ENCODE measurements around the gene WNK2.

WNK2 gene

DNA sequence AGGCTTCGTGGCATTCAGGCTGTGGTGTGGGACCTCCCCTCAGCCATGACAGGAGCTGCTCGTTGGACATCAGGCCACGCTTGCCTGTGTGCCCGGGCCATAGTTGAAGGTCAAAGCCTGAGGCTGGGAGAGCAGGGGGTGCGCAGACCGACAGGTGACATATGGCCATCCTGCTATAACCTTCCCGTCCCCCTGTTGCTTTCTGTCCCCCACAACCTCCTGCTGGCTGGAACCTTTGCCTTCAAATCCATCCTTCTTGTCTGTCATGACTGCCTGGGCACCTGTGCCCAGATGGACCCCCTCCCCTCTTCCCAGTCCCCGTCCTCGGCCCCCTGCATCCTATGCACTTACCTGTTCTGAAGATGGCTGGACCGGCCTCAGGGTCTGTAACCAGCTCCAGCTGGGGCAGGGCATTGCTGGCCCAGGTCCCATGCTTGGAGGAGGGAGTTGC lies 83.2 kb downstream of the WNK2 start:
- Histone ChIP-seq H3K23ac (ENCODE audit: low read length in 2 of 2) (no peak overlapping the region), H3K4me2 (ENCODE audit: low read length, poor library complexity, severe bottlenecking) (no peak overlapping the region), H3K27me3 (ENCODE audit: control insufficient read depth in 1 of 2, insufficient read depth in 1 of 2, low read length in 2 of 2) (peaks cover 9 to 16% of the 10 kb centered on the region in 2 experiments)

DNA sequence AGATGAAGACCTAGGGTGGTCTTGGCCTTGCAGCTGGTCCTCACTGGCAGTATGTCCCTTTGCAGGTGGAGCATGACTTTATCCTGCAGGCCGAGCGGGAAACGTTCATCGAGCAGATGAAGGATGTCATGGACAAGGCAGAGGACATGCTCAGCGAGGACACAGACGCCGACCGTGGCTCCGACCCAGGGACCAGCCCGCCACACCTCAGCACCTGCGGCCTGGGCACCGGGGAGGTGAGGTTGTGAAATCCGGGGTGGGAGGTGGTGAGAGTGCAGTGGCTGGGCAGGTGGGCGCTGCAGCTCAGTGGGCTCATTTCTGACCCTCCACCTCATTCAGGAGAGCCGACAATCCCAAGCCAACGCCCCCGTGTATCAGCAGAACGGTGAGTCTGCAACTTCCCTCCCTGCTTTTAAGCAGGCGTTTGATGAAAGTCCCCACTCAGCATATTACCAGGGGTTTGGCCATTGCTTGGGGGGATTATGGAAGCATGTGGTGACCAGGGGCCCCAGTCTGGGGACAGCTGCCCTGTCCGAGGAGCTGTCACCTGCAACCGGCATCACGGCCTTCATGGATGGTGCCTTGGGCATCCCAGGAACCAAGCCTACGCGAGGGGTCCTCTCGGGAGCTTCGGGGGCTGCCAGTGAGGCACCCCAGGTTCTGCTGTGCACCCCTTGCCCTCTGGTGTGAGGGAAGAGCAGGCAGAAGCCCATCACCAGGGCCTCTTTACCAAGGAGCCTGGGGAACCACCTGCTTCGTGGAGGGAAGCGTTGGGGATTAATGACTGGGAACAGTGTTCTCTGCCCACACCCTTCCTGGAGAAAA lies 84.0 kb downstream of the WNK2 start:
- no peak overlapping the region for H4K8ac ChIP-seq (ENCODE audit: low read length)
- H3K4ac ChIP-seq (ENCODE audit: low read depth in 1 of 2, low read length in 2 of 2), result no peak overlapping the region
- peaks cover 9 to 16% of the 10 kb centered on the region in 2 experiments for H3K27me3 ChIP-seq (ENCODE audit: control insufficient read depth in 1 of 2, insufficient read depth in 1 of 2, low read length in 2 of 2)
- no peak overlapping the region for H2AFZ ChIP-seq (ENCODE audit: low read depth, low read length)
- no peak for DNase-seq
- no peak overlapping the region for H2BK12ac ChIP-seq (ENCODE audit: low read length in 2 of 2)
- no peak overlapping the region for H3K18ac ChIP-seq (ENCODE audit: low read depth in 1 of 2, low read length in 2 of 2)
- no peak overlapping the region for H3K4me2 ChIP-seq (ENCODE audit: low read length, poor library complexity, severe bottlenecking)
- 90% methylated on average over 28 of the region's 28 CpGs for WGBS
- no peak overlapping the region for H2AK5ac ChIP-seq (ENCODE audit: low read length, severe bottlenecking)
- H3K23ac ChIP-seq (ENCODE audit: low read length in 2 of 2), result no peak overlapping the region
- no peak overlapping the region for H3K14ac ChIP-seq (ENCODE audit: low read length in 2 of 2)
- no peak overlapping the region for H4K91ac ChIP-seq (ENCODE audit: low read length)
- no peak overlapping the region for H3K9ac ChIP-seq (ENCODE audit: low read length)
- no peak overlapping the region for H3K27ac ChIP-seq (ENCODE audit: low read length, poor library complexity, severe bottlenecking)
- H3K9me3 ChIP-seq (ENCODE audit: control insufficient read depth, low read length), result peaks cover 10% of the 10 kb centered on the region
- H3K4me3 ChIP-seq (ENCODE audit: insufficient read depth in 1 of 2, low read depth in 1 of 2, low read length in 2 of 2), result no peak overlapping the region
- H2BK5ac ChIP-seq (ENCODE audit: low read depth, low read length, poor library complexity, severe bottlenecking), result no peak overlapping the region
- H3K36me3 ChIP-seq (ENCODE audit: control insufficient read depth in 1 of 2, insufficient read depth in 2 of 2, low read depth in 1 of 2, low read length in 2 of 2), result no peaks in the 10 kb centered on the region
- no peak overlapping the region for H2BK15ac ChIP-seq (ENCODE audit: low read depth, poor library complexity, severe bottlenecking)
- H3K79me1 ChIP-seq (replicated peaks; ENCODE audit: low read length, poor library complexity, severe bottlenecking), result no peaks in the 10 kb centered on the region
- no peak overlapping the region for H2BK120ac ChIP-seq (ENCODE audit: low read depth, low read length)
- no peaks in the 10 kb centered on the region for H3K4me1 ChIP-seq (ENCODE audit: control insufficient read depth, insufficient read depth, low read depth, low read length)

More for the DNA sequence above, 83.2 kb downstream of the WNK2 start:
- no peak overlapping the region for H2AK5ac ChIP-seq (ENCODE audit: low read length, severe bottlenecking)
- no peak overlapping the region for H2BK5ac ChIP-seq (ENCODE audit: low read depth, low read length, poor library complexity, severe bottlenecking)
- H4K8ac ChIP-seq (ENCODE audit: low read length), result no peak overlapping the region
- H2BK12ac ChIP-seq (ENCODE audit: low read length in 2 of 2), result no peak overlapping the region
- no peak for DNase-seq
- no peaks in the 10 kb centered on the region for H3K36me3 ChIP-seq (ENCODE audit: control insufficient read depth in 1 of 2, insufficient read depth in 2 of 2, low read depth in 1 of 2, low read length in 2 of 2)
- no peak overlapping the region for H3K14ac ChIP-seq (ENCODE audit: low read length in 2 of 2)
- H3K18ac ChIP-seq (ENCODE audit: low read depth in 1 of 2, low read length in 2 of 2), result no peak overlapping the region
- H3K9me3 ChIP-seq (ENCODE audit: control insufficient read depth, low read length), result peaks cover 7% of the 10 kb centered on the region
- H3K79me1 ChIP-seq (replicated peaks; ENCODE audit: low read length, poor library complexity, severe bottlenecking), result no peaks in the 10 kb centered on the region
- no peak overlapping the region for H2BK15ac ChIP-seq (ENCODE audit: low read depth, poor library complexity, severe bottlenecking)
- WGBS, result 84% methylated on average over 10 of the region's 10 CpGs
- H2BK120ac ChIP-seq (ENCODE audit: low read depth, low read length), result no peak overlapping the region
- H3K4me3 ChIP-seq (ENCODE audit: insufficient read depth in 1 of 2, low read depth in 1 of 2, low read length in 2 of 2), result no peak overlapping the region
- H4K91ac ChIP-seq (ENCODE audit: low read length), result no peak overlapping the region
- no peak overlapping the region for H2AFZ ChIP-seq (ENCODE audit: low read depth, low read length)
- no peaks in the 10 kb centered on the region for H3K4me1 ChIP-seq (ENCODE audit: control insufficient read depth, insufficient read depth, low read depth, low read length)
- no peak overlapping the region for H3K9ac ChIP-seq (ENCODE audit: low read length)
- H3K4ac ChIP-seq (ENCODE audit: low read depth in 1 of 2, low read length in 2 of 2), result no peak overlapping the region
- no peak overlapping the region for H3K27ac ChIP-seq (ENCODE audit: low read length, poor library complexity, severe bottlenecking)

DNA sequence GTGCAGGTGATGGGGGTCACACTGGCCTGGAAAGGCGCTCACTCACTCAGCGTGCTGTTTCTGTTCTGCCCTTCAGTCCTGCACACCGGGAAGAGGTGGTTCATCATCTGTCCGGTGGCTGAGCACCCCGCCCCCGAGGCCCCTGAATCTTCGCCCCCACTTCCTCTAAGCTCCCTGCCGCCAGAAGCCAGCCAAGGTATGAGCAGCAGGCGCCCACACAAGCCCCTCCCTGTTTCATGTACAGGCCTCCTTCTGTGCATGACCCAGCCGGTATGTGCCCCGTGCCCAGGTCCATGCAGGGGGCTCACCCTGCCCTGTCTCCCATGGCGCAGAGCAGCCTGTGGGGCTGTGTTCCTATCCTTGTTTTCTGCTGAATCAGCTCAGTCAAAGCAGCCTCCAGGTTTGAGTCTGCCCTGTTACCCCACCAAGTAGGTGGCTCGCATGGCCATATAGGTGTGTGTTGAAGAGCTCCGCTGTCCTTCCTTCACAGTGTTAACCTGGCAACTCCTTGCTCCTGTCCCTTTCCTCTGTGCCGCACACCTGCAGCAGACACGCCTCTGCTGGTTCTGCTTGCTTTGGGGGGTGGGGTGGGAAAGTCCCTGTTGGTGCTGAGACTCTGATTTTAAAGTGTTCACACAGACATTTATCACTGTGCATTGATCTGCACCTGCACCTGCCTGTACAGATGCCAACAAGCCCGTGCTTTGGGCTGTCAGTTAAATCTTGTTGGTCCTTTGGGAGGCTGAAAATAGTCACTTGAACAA lies 84.8 kb downstream of the WNK2 start:
- Histone ChIP-seq H3K9ac (ENCODE audit: low read length) (no peak overlapping the region), H3K27me3 (ENCODE audit: control insufficient read depth in 1 of 2, insufficient read depth in 1 of 2, low read length in 2 of 2) (peaks cover 9 to 16% of the 10 kb centered on the region in 2 experiments), H3K18ac (ENCODE audit: low read depth in 1 of 2, low read length in 2 of 2) (no peak overlapping the region), H3K4ac (ENCODE audit: low read depth in 1 of 2, low read length in 2 of 2) (no peak overlapping the region), H2AK5ac (ENCODE audit: low read length, severe bottlenecking) (no peak overlapping the region), H2BK5ac (ENCODE audit: low read depth, low read length, poor library complexity, severe bottlenecking) (no peak overlapping the region), H3K4me1 (ENCODE audit: control insufficient read depth, insufficient read depth, low read depth, low read length) (no peaks in the 10 kb centered on the region), H3K14ac (ENCODE audit: low read length in 2 of 2) (no peak overlapping the region), H3K9me3 (ENCODE audit: control insufficient read depth, low read length) (peaks cover 17% of the 10 kb centered on the region), H2BK120ac (ENCODE audit: low read depth, low read length) (no peak overlapping the region), H3K79me1 (replicated peaks; ENCODE audit: low read length, poor library complexity, severe bottlenecking) (no peaks in the 10 kb centered on the region), H3K4me3 (ENCODE audit: insufficient read depth in 1 of 2, low read depth in 1 of 2, low read length in 2 of 2) (no peak overlapping the region), H2BK12ac (ENCODE audit: low read length in 2 of 2) (no peak overlapping the region), H3K4me2 (ENCODE audit: low read length, poor library complexity, severe bottlenecking) (no peak overlapping the region), H4K8ac (ENCODE audit: low read length) (no peak overlapping the region), H4K91ac (ENCODE audit: low read length) (no peak overlapping the region), H3K27ac (ENCODE audit: low read length, poor library complexity, severe bottlenecking) (no peak overlapping the region), H3K23ac (ENCODE audit: low read length in 2 of 2) (no peak overlapping the region), H2AFZ (ENCODE audit: low read depth, low read length) (no peak overlapping the region), H3K36me3 (ENCODE audit: control insufficient read depth in 1 of 2, insufficient read depth in 2 of 2, low read depth in 1 of 2, low read length in 2 of 2) (no peaks in the 10 kb centered on the region), H2BK15ac (ENCODE audit: low read depth, poor library complexity, severe bottlenecking) (no peak overlapping the region)
- WGBS, result 83% methylated on average over 16 of the region's 17 CpGs
- no peak for DNase-seq

DNA sequence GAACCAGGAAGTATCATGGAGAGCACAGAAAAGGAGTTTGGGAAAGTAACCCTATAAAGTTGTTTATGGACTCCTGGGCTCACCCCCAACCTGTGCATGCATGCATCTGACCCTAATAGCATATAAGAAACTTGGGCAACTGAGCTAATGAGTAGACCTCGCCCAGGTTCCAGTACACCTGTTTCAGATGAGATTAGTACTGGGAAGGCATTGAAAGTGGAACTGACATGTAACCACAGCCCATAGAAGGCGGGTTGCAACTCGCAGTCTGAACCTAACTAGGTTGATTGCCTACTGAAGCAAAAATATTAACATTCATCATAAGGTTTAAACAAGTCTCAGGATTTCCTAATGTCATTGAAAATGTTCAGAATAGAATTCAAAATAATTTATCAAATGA lies 87.0 kb downstream of the WNK2 start:
- no peak overlapping the region for H3K27ac ChIP-seq (ENCODE audit: low read length, poor library complexity, severe bottlenecking)

More for the DNA sequence above, 87.0 kb downstream of the WNK2 start:
- no peaks in the 10 kb centered on the region for H3K79me1 ChIP-seq (replicated peaks; ENCODE audit: low read length, poor library complexity, severe bottlenecking)
- H2BK120ac ChIP-seq (ENCODE audit: low read depth, low read length), result no peak overlapping the region
- no peak overlapping the region for H3K14ac ChIP-seq (ENCODE audit: low read length in 2 of 2)
- no peak overlapping the region for H2BK15ac ChIP-seq (ENCODE audit: low read depth, poor library complexity, severe bottlenecking)
- DNase-seq, result no peak
- H4K8ac ChIP-seq (ENCODE audit: low read length), result no peak overlapping the region
- no peak overlapping the region for H4K91ac ChIP-seq (ENCODE audit: low read length)
- H3K9me3 ChIP-seq (ENCODE audit: control insufficient read depth, low read length), result peaks cover 19% of the 10 kb centered on the region
- H3K23ac ChIP-seq (ENCODE audit: low read length in 2 of 2), result no peak overlapping the region
- peaks cover 6 to 9% of the 10 kb centered on the region in 2 experiments for H3K27me3 ChIP-seq (ENCODE audit: control insufficient read depth in 1 of 2, insufficient read depth in 1 of 2, low read length in 2 of 2)
- H2BK12ac ChIP-seq (ENCODE audit: low read length in 2 of 2), result no peak overlapping the region
- WGBS, result 75% methylated on average over 1 of the region's 3 CpGs
- no peak overlapping the region for H2BK5ac ChIP-seq (ENCODE audit: low read depth, low read length, poor library complexity, severe bottlenecking)
- no peak overlapping the region for H3K18ac ChIP-seq (ENCODE audit: low read depth in 1 of 2, low read length in 2 of 2)
- H3K4me2 ChIP-seq (ENCODE audit: low read length, poor library complexity, severe bottlenecking), result no peak overlapping the region
- no peaks in the 10 kb centered on the region for H3K36me3 ChIP-seq (ENCODE audit: control insufficient read depth in 1 of 2, insufficient read depth in 2 of 2, low read depth in 1 of 2, low read length in 2 of 2)
- no peak overlapping the region for H2AK5ac ChIP-seq (ENCODE audit: low read length, severe bottlenecking)
- H3K4me3 ChIP-seq (ENCODE audit: insufficient read depth in 1 of 2, low read depth in 1 of 2, low read length in 2 of 2), result no peak overlapping the region
- H3K9ac ChIP-seq (ENCODE audit: low read length), result no peak overlapping the region
- H3K4me1 ChIP-seq (ENCODE audit: control insufficient read depth, insufficient read depth, low read depth, low read length), result no peaks in the 10 kb centered on the region
- H3K4ac ChIP-seq (ENCODE audit: low read depth in 1 of 2, low read length in 2 of 2), result no peak overlapping the region
- H2AFZ ChIP-seq (ENCODE audit: low read depth, low read length), result no peak overlapping the region
